Mesenteric fat pad (tissue), 1 donor: ENCODE measurements around the gene TRA2B. TPM values are rescaled to one million over a fixed set of nuclear protein-coding genes. Genes with fewer than 3 reads are reported as not detected.
"Not testable (repeated sequence)": the region's sequence is repeated elsewhere in the genome, so short reads cannot be mapped to it uniquely, and the experiment has no call there.

Experiments used
- DNase-seq: peaks from one replicate; pipeline ENCODE4 v3.0.0-alpha.2; 2020; ENCODE audit warnings: low spot score
- total RNA-seq: library from RNA; stranded (reverse); fragmentation: NEBNext Ultra II Directional; extraction: Animal tissue kit (Norgen Biotek cat#: 25700); gene quantifications from one replicate; pipeline ENCODE4 v1.2.1, GENCODE V29; 2021
- donor health status: DM: yes; HTN: yes; CAD: no.

The TRA2B gene
- total RNA-seq, 1 donor from 2014 or later = 117 TPM

GRCh38 chr3:185928496-185928895, 9.3 kb downstream of the TRA2B start:
- no peak for DNase-seq

GRCh38 chr3:185927501-185928200, 10.2 kb downstream of the TRA2B start:
- no peak for DNase-seq

- DNase-seq = no peak
These were observed 11.4 kb downstream of the TRA2B start for GRCh38 chr3:185926445-185926844.

GRCh38 chr3:185925353-185925752, 12.5 kb downstream of the TRA2B start:
- DNase-seq = no peak

GRCh38 chr3:185924375-185924774, 13.4 kb downstream of the TRA2B start:
- no peak for DNase-seq

GRCh38 chr3:185920184-185920583, 17.6 kb downstream of the TRA2B start:
- no peak for DNase-seq

GRCh38 chr3:185916042-185916833, 21.6 kb downstream of the TRA2B start:
- DNase-seq = no peak

- DNase-seq = no peak
These were observed 22.2 kb downstream of the TRA2B start for GRCh38 chr3:185915642-185916041.

GRCh38 chr3:185914911-185915629, 22.7 kb downstream of the TRA2B start:
- no peak for DNase-seq

GRCh38 chr3:185912929-185913901, 24.6 kb downstream of the TRA2B start:
- DNase-seq = no peak

- no peak for DNase-seq
These were observed 25.3 kb downstream of the TRA2B start for GRCh38 chr3:185912512-185912911.

- not testable (repeated sequence) for DNase-seq
These were observed 26.8 kb downstream of the TRA2B start for GRCh38 chr3:185911076-185911448.

- DNase-seq = not testable (repeated sequence)
These were observed 27.3 kb downstream of the TRA2B start for GRCh38 chr3:185910322-185911075.

- not testable (repeated sequence) for DNase-seq
These were observed 27.9 kb downstream of the TRA2B start for GRCh38 chr3:185909913-185910312.

- no peak for DNase-seq
These were observed 37.6 kb downstream of the TRA2B start for GRCh38 chr3:185900228-185900627.

- DNase-seq = no peak
These were observed 41.2 kb downstream of the TRA2B start for GRCh38 chr3:185896636-185897035.

- no peak for DNase-seq
These were observed 50.7 kb downstream of the TRA2B start for GRCh38 chr3:185887066-185887465.

GRCh38 chr3:185884641-185885040, 53.2 kb downstream of the TRA2B start:
- no peak for DNase-seq

- no peak for DNase-seq
These were observed 55.9 kb downstream of the TRA2B start for GRCh38 chr3:185881926-185882325.

- no peak for DNase-seq
These were observed 57.2 kb downstream of the TRA2B start for GRCh38 chr3:185880600-185880999.
